Measurements from ENCODE around the gene PDE7B.

PDE7B gene

DNA sequence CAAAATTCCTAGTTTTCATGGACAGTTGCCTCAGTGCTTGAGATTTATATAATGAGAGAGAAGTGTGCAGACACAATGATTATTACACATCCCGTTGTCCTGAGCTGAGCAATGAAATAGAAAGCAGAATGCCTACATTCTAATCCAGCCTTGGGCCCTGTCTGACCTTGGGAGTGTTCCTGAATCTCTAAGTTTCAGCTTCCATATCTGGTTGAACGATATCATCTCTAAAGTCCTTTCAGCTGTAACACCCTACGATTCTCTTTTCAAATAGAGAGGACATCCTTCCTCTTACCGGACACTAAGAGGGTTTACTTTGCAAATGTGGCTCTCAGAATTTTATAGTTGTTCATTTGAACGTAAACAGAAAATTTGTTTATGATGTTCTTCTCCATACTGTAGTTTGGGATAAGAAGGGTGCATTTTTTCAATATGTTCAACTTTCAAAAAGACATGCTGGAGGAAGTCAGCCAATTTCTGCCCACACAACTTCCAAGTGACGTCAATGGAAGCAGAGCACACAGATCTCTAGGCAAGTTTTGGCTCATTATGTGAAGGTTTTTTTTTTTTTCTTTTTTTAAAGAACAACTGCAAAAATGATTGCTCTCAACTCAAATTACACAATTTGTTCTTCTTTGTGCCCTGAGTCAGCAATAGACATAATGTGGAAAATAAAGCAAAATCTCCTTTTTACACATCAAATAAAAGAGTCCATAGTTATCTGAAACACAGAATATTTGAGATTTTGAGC is 50.4 kb downstream of the PDE7B start:
- DNase-seq (ENCODE audit: extremely low read depth, insufficient read length) = no peak
- TF ChIP-seq, protein P1, sequence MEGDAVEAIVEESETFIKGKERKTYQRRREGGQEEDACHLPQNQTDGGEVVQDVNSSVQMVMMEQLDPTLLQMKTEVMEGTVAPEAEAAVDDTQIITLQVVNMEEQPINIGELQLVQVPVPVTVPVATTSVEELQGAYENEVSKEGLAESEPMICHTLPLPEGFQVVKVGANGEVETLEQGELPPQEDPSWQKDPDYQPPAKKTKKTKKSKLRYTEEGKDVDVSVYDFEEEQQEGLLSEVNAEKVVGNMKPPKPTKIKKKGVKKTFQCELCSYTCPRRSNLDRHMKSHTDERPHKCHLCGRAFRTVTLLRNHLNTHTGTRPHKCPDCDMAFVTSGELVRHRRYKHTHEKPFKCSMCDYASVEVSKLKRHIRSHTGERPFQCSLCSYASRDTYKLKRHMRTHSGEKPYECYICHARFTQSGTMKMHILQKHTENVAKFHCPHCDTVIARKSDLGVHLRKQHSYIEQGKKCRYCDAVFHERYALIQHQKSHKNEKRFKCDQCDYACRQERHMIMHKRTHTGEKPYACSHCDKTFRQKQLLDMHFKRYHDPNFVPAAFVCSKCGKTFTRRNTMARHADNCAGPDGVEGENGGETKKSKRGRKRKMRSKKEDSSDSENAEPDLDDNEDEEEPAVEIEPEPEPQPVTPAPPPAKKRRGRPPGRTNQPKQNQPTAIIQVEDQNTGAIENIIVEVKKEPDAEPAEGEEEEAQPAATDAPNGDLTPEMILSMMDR (IDR thresholded peaks at IDR 0.05; ENCODE audit: insufficient read depth, low read length, poor library complexity, severe bottlenecking) = no peak
- H3K36me3 ChIP-seq (ENCODE audit: control insufficient read depth, insufficient read depth, low read length) = no peaks in the 10 kb centered on the region

DNA sequence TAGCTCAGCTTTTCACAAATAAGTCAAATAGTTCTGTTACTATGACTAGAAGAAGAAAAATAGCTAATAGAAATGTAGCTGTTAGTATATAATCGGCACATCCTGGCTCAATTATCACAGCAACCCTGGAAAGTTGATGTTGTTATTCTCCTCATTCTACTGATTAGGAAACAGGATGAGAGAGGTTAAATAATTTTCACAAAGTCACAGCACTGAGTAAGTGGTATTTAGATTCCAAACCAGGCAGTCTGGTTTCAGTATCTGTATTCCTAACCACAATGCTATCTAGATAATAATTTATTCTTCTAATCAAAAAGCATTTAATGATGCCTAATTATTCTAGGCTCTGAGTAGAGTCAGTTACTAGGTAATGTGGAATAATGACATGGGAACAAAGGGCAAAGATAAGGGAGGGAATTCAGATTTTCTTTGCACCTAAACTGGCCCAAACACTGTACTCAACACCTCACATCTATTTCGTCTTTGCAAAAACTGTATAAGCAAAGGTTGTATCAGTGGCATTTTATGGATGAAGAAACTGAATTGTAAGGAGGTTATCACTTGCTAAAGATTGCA is 51.3 kb downstream of the PDE7B start:
- Histone ChIP-seq H3K36me3 (ENCODE audit: control insufficient read depth, insufficient read depth, low read length) (no peaks in the 10 kb centered on the region), H3K27me3 (replicated peaks; ENCODE audit: control insufficient read depth, insufficient read depth, low read length) (no peaks in the 10 kb centered on the region), H3K4me3 (replicated peaks; ENCODE audit: low read depth, low read length) (no peak overlapping the region)
- TF ChIP-seq, protein P1 (IDR thresholded peaks at IDR 0.05; ENCODE audit: insufficient read depth, low read length, poor library complexity, severe bottlenecking) = no peak
- DNase-seq (ENCODE audit: extremely low read depth, insufficient read length) = no peak

More for the DNA sequence above, 50.4 kb downstream of the PDE7B start:
- Histone ChIP-seq H3K4me3 (replicated peaks; ENCODE audit: low read depth, low read length) (no peak overlapping the region), H3K27me3 (replicated peaks; ENCODE audit: control insufficient read depth, insufficient read depth, low read length) (no peaks in the 10 kb centered on the region)

DNA sequence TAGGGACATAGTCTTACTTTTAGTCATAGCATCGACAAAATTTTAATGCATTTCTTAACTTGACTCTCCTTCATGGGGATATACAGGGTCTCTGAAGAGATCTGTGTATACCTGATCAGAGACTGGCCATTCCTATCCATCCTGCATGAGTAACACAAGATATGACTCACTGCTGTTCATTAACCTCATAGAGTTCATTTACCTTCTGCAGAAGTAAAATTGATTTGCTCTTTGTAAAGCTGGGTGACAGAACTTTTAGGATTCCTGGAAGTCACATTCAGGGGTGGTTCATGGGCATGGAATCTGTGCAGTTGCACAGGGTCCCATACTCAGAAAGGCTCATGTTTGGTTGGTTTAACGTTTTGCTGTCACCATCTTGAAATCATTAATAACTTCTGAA is 53.2 kb downstream of the PDE7B start:
- TF ChIP-seq, protein P1 (IDR thresholded peaks at IDR 0.05; ENCODE audit: insufficient read depth, low read length, poor library complexity, severe bottlenecking) = no peak
- no peak overlapping the region for H3K4me3 ChIP-seq (replicated peaks; ENCODE audit: low read depth, low read length)
- no peaks in the 10 kb centered on the region for H3K27me3 ChIP-seq (replicated peaks; ENCODE audit: control insufficient read depth, insufficient read depth, low read length)
- no peaks in the 10 kb centered on the region for H3K36me3 ChIP-seq (ENCODE audit: control insufficient read depth, insufficient read depth, low read length)
- DNase-seq (ENCODE audit: extremely low read depth, insufficient read length) = no peak

DNA sequence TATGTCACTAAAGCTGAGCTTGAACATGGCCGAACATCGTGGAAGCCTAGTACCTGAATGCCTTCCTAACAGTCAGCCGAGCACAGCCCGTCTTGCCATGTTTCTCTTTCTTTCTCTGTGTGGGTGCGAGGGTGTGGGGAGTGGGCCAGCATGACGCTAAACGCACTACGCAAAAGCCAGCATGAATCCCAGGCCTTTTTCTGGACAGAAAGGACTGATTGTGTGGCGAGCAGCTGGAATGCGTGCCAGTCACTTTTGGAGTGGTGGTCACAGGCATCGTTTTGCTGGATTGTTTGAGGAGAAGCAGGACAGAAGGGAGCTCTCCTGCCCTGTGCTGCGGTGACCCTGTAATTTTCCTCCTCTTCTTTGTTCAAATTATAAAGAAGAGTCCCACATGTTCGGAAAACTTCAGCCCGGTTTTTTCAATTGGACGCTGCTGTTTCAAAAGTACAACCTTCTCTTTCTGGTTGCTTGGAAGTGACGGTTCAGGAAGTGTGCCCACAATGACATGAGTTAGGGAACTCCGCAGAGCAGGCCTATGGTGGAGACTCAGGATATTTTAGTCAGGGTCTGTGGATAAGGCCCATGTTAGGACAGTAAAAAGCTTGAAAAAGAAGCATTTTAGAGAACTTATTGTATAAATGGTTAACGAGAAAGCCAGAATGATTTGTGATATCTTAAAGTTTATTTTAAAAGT is 54.3 kb downstream of the PDE7B start:
- Histone ChIP-seq H3K4me3 (replicated peaks; ENCODE audit: low read depth, low read length) (no peak overlapping the region), H3K36me3 (ENCODE audit: control insufficient read depth, insufficient read depth, low read length) (no peaks in the 10 kb centered on the region), H3K27me3 (replicated peaks; ENCODE audit: control insufficient read depth, insufficient read depth, low read length) (no peaks in the 10 kb centered on the region)
- TF ChIP-seq, protein P1 (IDR thresholded peaks at IDR 0.05; ENCODE audit: insufficient read depth, low read length, poor library complexity, severe bottlenecking) = no peak
- no peak for DNase-seq (ENCODE audit: extremely low read depth, insufficient read length)

DNA sequence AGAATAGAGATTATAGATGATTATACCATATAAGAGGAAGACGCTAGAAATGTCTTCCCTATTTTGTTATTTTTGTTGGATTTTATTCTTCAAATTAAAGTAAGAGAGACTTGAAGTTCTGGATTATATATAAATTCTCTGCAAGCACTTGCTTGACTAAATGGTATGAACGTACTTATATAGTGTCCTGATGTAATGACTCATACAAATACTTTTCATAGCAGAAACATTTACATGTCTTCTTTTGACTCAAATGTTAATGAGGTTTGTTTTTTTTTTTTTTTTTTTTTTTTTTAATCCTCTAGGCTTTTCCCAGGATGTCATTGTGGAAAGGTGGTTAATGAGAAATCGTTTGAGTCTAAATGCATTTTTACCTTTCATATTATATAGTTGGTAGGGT is 55.0 kb downstream of the PDE7B start:
- DNase-seq (ENCODE audit: extremely low read depth, insufficient read length) = no peak
- TF ChIP-seq, protein P1 (IDR thresholded peaks at IDR 0.05; ENCODE audit: insufficient read depth, low read length, poor library complexity, severe bottlenecking) = no peak
- no peaks in the 10 kb centered on the region for H3K27me3 ChIP-seq (replicated peaks; ENCODE audit: control insufficient read depth, insufficient read depth, low read length)
- no peaks in the 10 kb centered on the region for H3K36me3 ChIP-seq (ENCODE audit: control insufficient read depth, insufficient read depth, low read length)
- H3K4me3 ChIP-seq (replicated peaks; ENCODE audit: low read depth, low read length) = no peak overlapping the region

Measured in GM06990 (cell line).